Measurements from ENCODE around the gene POU6F2.

GRCh38 chr7:39086638-39087360 lies 109.1 kb downstream of the POU6F2 start:
- TF ChIP-seq EZH2phosphoT487 (IDR thresholded peaks at IDR 0.05; ENCODE audit: insufficient read depth, low read depth) (no peak), EZH2 (IDR thresholded peaks at IDR 0.05; ENCODE audit: insufficient read depth, poor library complexity, severe bottlenecking) (no peak)
